ENCODE results near the gene VCAN. TPM values are rescaled to one million over a fixed set of nuclear protein-coding genes. Genes with fewer than 3 reads are reported as not detected.

Gene VCAN
- total RNA-seq, 2 donors from 2014 or later: 94.1 to 195 TPM

- intact Hi-C loops (cut with DNase I): no loop called here
- ATAC-seq (no peak), DNase-seq (no peak)
These were observed 82.6 kb downstream of the VCAN start for GRCh38 chr5:83554133-83554532.

- DNase-seq (no peak), ATAC-seq (no peak)
- intact Hi-C loops (cut with DNase I): no loop called here
These were observed 83.1 kb downstream of the VCAN start for GRCh38 chr5:83554686-83555085.

GRCh38 chr5:83555263-83555662, 83.7 kb downstream of the VCAN start:
- intact Hi-C loops (cut with DNase I): no loop called here
- ATAC-seq: no peak
- no peak for DNase-seq

GRCh38 chr5:83556190-83556589, 84.6 kb downstream of the VCAN start:
- DNase-seq (no peak), ATAC-seq (no peak)
- intact Hi-C loops (cut with DNase I): no loop called here

- intact Hi-C loops (cut with DNase I): no loop called here
- no peak for DNase-seq
- no peak for ATAC-seq
These were observed 87.7 kb downstream of the VCAN start for GRCh38 chr5:83559118-83559785.

GRCh38 chr5:83562071-83562606, 90.6 kb downstream of the VCAN start:
- peak in 1 of 2 donors; percentile 70 for ATAC-seq
- intact Hi-C loops (cut with DNase I): loop anchor here in 1 of 2 donors (2.0 to 10.0 kb wide), 3 partner anchors 927 to 1249 kb away; no protein-coding TSS in a partner anchor

GRCh38 chr5:83562791-83563557, 91.4 kb downstream of the VCAN start:
- DNase-seq: no peak
- intact Hi-C loops (cut with DNase I): loop anchor here in 1 of 2 donors (2.0 to 10.0 kb wide), 3 partner anchors 928 to 1250 kb away; no protein-coding TSS in a partner anchor
- peak; percentile 81 to 82 for ATAC-seq

More at GRCh38 chr5:83562071-83562606, 90.6 kb downstream of the VCAN start:
- DNase-seq: no peak

- no peak for ATAC-seq
- DNase-seq: no peak
- intact Hi-C loops (cut with DNase I): loop anchor here in 1 of 2 donors (2.0 to 10.0 kb wide), 3 partner anchors 929 to 1251 kb away; no protein-coding TSS in a partner anchor
These were observed 92.1 kb downstream of the VCAN start for GRCh38 chr5:83563631-83564030.

- DNase-seq: no peak
- intact Hi-C loops (cut with DNase I): loop anchor here in 1 of 2 donors (10.0 kb wide), 1 partner anchor 929 kb away; no protein-coding TSS in a partner anchor
- ATAC-seq: peak; percentile 39 to 66
These were observed 92.7 kb downstream of the VCAN start for GRCh38 chr5:83564069-83564749.

GRCh38 chr5:83567741-83568140, 96.2 kb downstream of the VCAN start:
- no peak for DNase-seq
- intact Hi-C loops (cut with DNase I): loop anchor here in 1 of 2 donors (10.0 kb wide), 1 partner anchor 933 kb away; no protein-coding TSS in a partner anchor

GRCh38 chr5:83568186-83568585, 96.6 kb downstream of the VCAN start:
- ATAC-seq: peak; percentile 56 to 79
- no peak for DNase-seq
- intact Hi-C loops (cut with DNase I): loop anchor here in 1 of 2 donors (10.0 kb wide), 1 partner anchor 933 kb away; no protein-coding TSS in a partner anchor

More at GRCh38 chr5:83567741-83568140, 96.2 kb downstream of the VCAN start:
- ATAC-seq: no peak

- intact Hi-C loops (cut with DNase I): no loop called here
These were observed 99.4 kb downstream of the VCAN start for GRCh38 chr5:83570916-83571315.

GRCh38 chr5:83572271-83572670, 100.7 kb downstream of the VCAN start:
- ATAC-seq: no peak
- intact Hi-C loops (cut with DNase I): no loop called here

More at GRCh38 chr5:83570916-83571315, 99.4 kb downstream of the VCAN start:
- DNase-seq (no peak), ATAC-seq (no peak)

GRCh38 chr5:83576341-83576740, 104.8 kb downstream of the VCAN start:
- intact Hi-C loops (cut with DNase I): no loop called here
- DNase-seq (no peak), ATAC-seq (no peak)

More at GRCh38 chr5:83572271-83572670, 100.7 kb downstream of the VCAN start:
- DNase-seq: no peak

- peak in 1 of 2 donors; percentile 64 for ATAC-seq
- peak; percentile 29 for DNase-seq
These were observed 105.6 kb downstream of the VCAN start for GRCh38 chr5:83577036-83577636.

GRCh38 chr5:83583859-83584258, 112.3 kb downstream of the VCAN start:
- DNase-seq (no peak), ATAC-seq (peak in 1 of 2 donors; percentile 38)
- intact Hi-C loops (cut with DNase I): no loop called here

More at GRCh38 chr5:83577036-83577636, 105.6 kb downstream of the VCAN start:
- intact Hi-C loops (cut with DNase I): no loop called here

GRCh38 chr5:83586874-83587776, 115.6 kb downstream of the VCAN start:
- ATAC-seq (peak in 1 of 2 donors; percentile 31), DNase-seq (no peak)
- intact Hi-C loops (cut with DNase I): no loop called here

- intact Hi-C loops (cut with DNase I): no loop called here
- DNase-seq: no peak
- ATAC-seq: no peak
These were observed 118.2 kb downstream of the VCAN start for GRCh38 chr5:83589786-83590185.
